Gastrocnemius medialis (tissue), 4 donors: ENCODE data around the gene ANGPTL1. TPM values are rescaled to one million over a fixed set of nuclear protein-coding genes. Genes with fewer than 3 reads are reported as not detected.
A peak's percentile ranks its signal among the peaks of the same experiment; 100 is the strongest.

Experiments
- ATAC-seq, 2 donors: fragments of 150-250 bp; one replicate each; pipeline ENCODE4 v1.9.1; 2016
- DNase-seq, 2 donors: peaks; one replicate each; pipeline ENCODE4 v3.0.0-alpha.2; 2019
- H3K27ac ChIP-seq, 4 donors: fragments of 200-600 bp; sonication (generic); 1 replicate in 1 of 4; 2 replicates in 3 of 4; pipeline ENCODE4 v1.5.1; 2016 to 2018; ENCODE audit warnings: mild to moderate bottlenecking in 2 of 4, moderate library complexity in 1 of 4
- H3K27me3 ChIP-seq, 3 donors: fragments of 200-600 bp; sonication (generic) in 2 of 3; 1 replicate in 1 of 3; 2 replicates in 2 of 3; pipeline versions ENCODE4 v1.5.1 to v1.6.0; 2016 to 2019; ENCODE audit warnings: mild to moderate bottlenecking in 1 of 3, moderate library complexity in 1 of 3
- H3K36me3 ChIP-seq, 2 donors: fragments of 200-600 bp; sonication (generic) in 1 of 2; one replicate each; pipeline ENCODE4 v1.5.1; 2017 to 2018
- H3K4me1 ChIP-seq, 2 donors: fragments of 200-600 bp; sonication (generic) in 1 of 2; one replicate each; pipeline ENCODE4 v1.5.1; 2016 to 2017; ENCODE audit warnings: mild to moderate bottlenecking in 2 of 2
- H3K4me3 ChIP-seq, 4 donors: fragments of 200-600 bp; sonication (generic) in 3 of 4; 1 replicate in 1 of 4; 2 replicates in 3 of 4; pipeline ENCODE4 v1.5.1; 2016 to 2019; ENCODE audit warnings: mild to moderate bottlenecking in 2 of 4
- H3K9me3 ChIP-seq, 3 donors: fragments of 200-600 bp; sonication (generic) in 2 of 3; 1 replicate in 1 of 3; 2 replicates in 2 of 3; pipeline ENCODE4 v1.5.1; 2016 to 2019
- POLR2A ChIP-seq, 2 donors: fragments of 450-650 bp; IDR thresholded peaks; one replicate each; pipeline ENCODE4 v1.6.1; 2017; ENCODE audit warnings: antibody characterized with exemption in 2 of 2, mild to moderate bottlenecking in 2 of 2, moderate library complexity in 2 of 2
- in situ Hi-C, 4 donors: fragments of 200-750 bp; cut with MboI; loops; one replicate each; pipeline versions ENCODE4 v1.15.0 to v1.8.0; 2017; ENCODE audit warnings: low sequenced_read_pairs in 4 of 4
- intact Hi-C: fragments of 100-400 bp; cut with DNase I; formaldehyde crosslinking; loops from one replicate; pipeline ENCODE4 v1.15.1; 2023; ENCODE audit warnings: low total_unique reads
- total RNA-seq, 4 donors: library from RNA; depleted of rRNA; stranded (reverse); fragments of >200 nt; gene quantifications; one replicate each; pipeline versions ENCODE4 v1.1.0 to v1.2.3, GENCODE V29; 2016
- TF ChIP-seq, protein P1 (sequence below), 5 experiments: fragments of 450-650 bp in 3 of 5; fragments of 200-600 bp in 2 of 5; sonication (generic) in 2 of 5; IDR thresholded peaks in 4 of 5; conservative IDR thresholded peaks in 1 of 5; 1 replicate in 4 of 5; 2 replicates in 1 of 5; pipeline ENCODE4 v1.5.1; 2016 to 2019; ENCODE audit warnings: antibody characterized with exemption in 5 of 5, mild to moderate bottlenecking in 3 of 5, moderate library complexity in 3 of 5

The ANGPTL1 gene
- total RNA-seq, 4 donors from 2014 or later: 15.7 to 75.2 (median 42.8) TPM

GRCh38 chr1:178871551-178872320 is 859 bp upstream of the ANGPTL1 start:
- peak overlapping the region; percentile 76 to 84 (median 82) for H3K27ac ChIP-seq
- in situ Hi-C loops: no loop called here
- TF ChIP-seq POLR2A (IDR thresholded peaks at IDR 0.05): no peak
- TF ChIP-seq, protein P1, sequence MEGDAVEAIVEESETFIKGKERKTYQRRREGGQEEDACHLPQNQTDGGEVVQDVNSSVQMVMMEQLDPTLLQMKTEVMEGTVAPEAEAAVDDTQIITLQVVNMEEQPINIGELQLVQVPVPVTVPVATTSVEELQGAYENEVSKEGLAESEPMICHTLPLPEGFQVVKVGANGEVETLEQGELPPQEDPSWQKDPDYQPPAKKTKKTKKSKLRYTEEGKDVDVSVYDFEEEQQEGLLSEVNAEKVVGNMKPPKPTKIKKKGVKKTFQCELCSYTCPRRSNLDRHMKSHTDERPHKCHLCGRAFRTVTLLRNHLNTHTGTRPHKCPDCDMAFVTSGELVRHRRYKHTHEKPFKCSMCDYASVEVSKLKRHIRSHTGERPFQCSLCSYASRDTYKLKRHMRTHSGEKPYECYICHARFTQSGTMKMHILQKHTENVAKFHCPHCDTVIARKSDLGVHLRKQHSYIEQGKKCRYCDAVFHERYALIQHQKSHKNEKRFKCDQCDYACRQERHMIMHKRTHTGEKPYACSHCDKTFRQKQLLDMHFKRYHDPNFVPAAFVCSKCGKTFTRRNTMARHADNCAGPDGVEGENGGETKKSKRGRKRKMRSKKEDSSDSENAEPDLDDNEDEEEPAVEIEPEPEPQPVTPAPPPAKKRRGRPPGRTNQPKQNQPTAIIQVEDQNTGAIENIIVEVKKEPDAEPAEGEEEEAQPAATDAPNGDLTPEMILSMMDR (IDR thresholded peaks at IDR 0.05 in 4 of 5, conservative IDR thresholded peaks at IDR 0.05 in 1 of 5): no peak
- intact Hi-C loops: no loop called here
- no peaks in the 10 kb centered on the region for H3K27me3 ChIP-seq
- DNase-seq (no peak), ATAC-seq (no peak)
- no peaks in the 10 kb centered on the region for H3K36me3 ChIP-seq
- H3K4me3 ChIP-seq: peak overlapping the region in 3 of 4 donors; percentile 29 to 56 (median 31)
- H3K4me1 ChIP-seq: peaks cover 38 to 41% of the 10 kb centered on the region in 2 donors
- H3K9me3 ChIP-seq: no peaks in the 10 kb centered on the region

- in situ Hi-C loops: no loop called here
- Histone ChIP-seq H3K4me1 (peaks cover 36 to 41% of the 10 kb centered on the region in 2 donors), H3K27me3 (no peaks in the 10 kb centered on the region), H3K27ac (peak overlapping the region; percentile 76 to 84 (median 82)), H3K36me3 (no peaks in the 10 kb centered on the region), H3K9me3 (no peaks in the 10 kb centered on the region), H3K4me3 (peak overlapping the region; percentile 20 to 63 (median 58))
- ATAC-seq (no peak), DNase-seq (no peak)
- intact Hi-C loops: no loop called here
- no peak for TF ChIP-seq POLR2A (IDR thresholded peaks at IDR 0.05)
- TF ChIP-seq, protein P1 (IDR thresholded peaks at IDR 0.05 in 4 of 5, conservative IDR thresholded peaks at IDR 0.05 in 1 of 5): no peak
These were observed 656 bp downstream of the ANGPTL1 start for GRCh38 chr1:178870221-178870620.

- in situ Hi-C loops: no loop called here
- no peaks in the 10 kb centered on the region for H3K36me3 ChIP-seq
- H3K4me1 ChIP-seq: peaks cover 36 to 49% of the 10 kb centered on the region in 2 donors
- no peaks in the 10 kb centered on the region for H3K9me3 ChIP-seq
- intact Hi-C loops: loop anchor here (5.0 to 10.0 kb wide), 3 partner anchors 142 to 332 kb away; partner anchors contain the start of genes FAM20B and RALGPS2
- DNase-seq: no peak
- peak overlapping the region; percentile 76 to 84 (median 82) for H3K27ac ChIP-seq
- H3K4me3 ChIP-seq: peak overlapping the region; percentile 54 to 63 (median 58)
- no peaks in the 10 kb centered on the region for H3K27me3 ChIP-seq
- TF ChIP-seq POLR2A (IDR thresholded peaks at IDR 0.05): peak in 1 of 2 donors; percentile 12
- TF ChIP-seq, protein P1 (IDR thresholded peaks at IDR 0.05 in 4 of 5, conservative IDR thresholded peaks at IDR 0.05 in 1 of 5): peak in 1 of 5 experiments; percentile 16
- peak; percentile 78 to 81 for ATAC-seq
These were observed 1.7 kb downstream of the ANGPTL1 start for GRCh38 chr1:178869119-178869697.

- intact Hi-C loops: loop anchor here (5.0 to 10.0 kb wide), 3 partner anchors 141 to 331 kb away; partner anchors contain the start of genes FAM20B and RALGPS2
- Histone ChIP-seq H3K27ac (peak overlapping the region; percentile 76 to 84 (median 82)), H3K4me3 (peak overlapping the region; percentile 54 to 63 (median 58)), H3K36me3 (no peaks in the 10 kb centered on the region), H3K4me1 (peaks cover 36 to 54% of the 10 kb centered on the region in 2 donors), H3K9me3 (no peaks in the 10 kb centered on the region), H3K27me3 (no peaks in the 10 kb centered on the region)
- in situ Hi-C loops: no loop called here
- no peak for ATAC-seq
- DNase-seq: no peak
- TF ChIP-seq, protein P1 (IDR thresholded peaks at IDR 0.05 in 4 of 5, conservative IDR thresholded peaks at IDR 0.05 in 1 of 5): no peak
- TF ChIP-seq POLR2A (IDR thresholded peaks at IDR 0.05): no peak
These were observed 2.2 kb downstream of the ANGPTL1 start for GRCh38 chr1:178868706-178869105.
